Heart left ventricle (tissue), 16 donors: ENCODE data around the gene KLHL18. TPM values are rescaled to one million over a fixed set of nuclear protein-coding genes. Genes with fewer than 3 reads are reported as not detected.

Experiments used
- ATAC-seq, 4 donors: fragments of 200-7000 bp; cut with Tn5 transposase; one replicate each; pipeline ENCODE4 v1.9.1; 2020 to 2022; ENCODE audit warnings: moderate library complexity in 4 of 4, mild to moderate bottlenecking in 3 of 4, moderate number of reproducible peaks in 1 of 4
- DNase-seq, 5 donors: peaks; one replicate each; pipeline ENCODE4 v3.0.0-alpha.2; 2020
- H3K27ac ChIP-seq, 12 donors: fragments of 200-600 bp; sonication (generic) in 4 of 12; one replicate each; pipeline versions ENCODE4 v1.5.0 to v1.8.0; 2016 to 2022; ENCODE audit warnings: mild to moderate bottlenecking in 2 of 12
- H3K27me3 ChIP-seq, 9 donors: fragments of 200-600 bp; sonication (generic) in 2 of 9; one replicate each; pipeline versions ENCODE4 v1.5.1 to v1.8.0; 2016 to 2022; ENCODE audit warnings: mild to moderate bottlenecking in 3 of 9
- H3K36me3 ChIP-seq, 9 donors: fragments of 200-600 bp; sonication (generic) in 2 of 9; one replicate each; pipeline versions ENCODE4 v1.5.0 to v1.8.0; 2018 to 2022; ENCODE audit warnings: mild to moderate bottlenecking in 2 of 9
- H3K4me1 ChIP-seq, 12 donors: fragments of 200-600 bp; sonication (generic) in 4 of 12; one replicate each; pipeline versions ENCODE4 v1.5.0 to v1.8.0; 2016 to 2022; ENCODE audit warnings: mild to moderate bottlenecking in 3 of 12
- H3K4me3 ChIP-seq, 12 donors: fragments of 200-600 bp; sonication (generic) in 4 of 12; one replicate each; pipeline versions ENCODE4 v1.5.0 to v1.8.0; 2017 to 2022; ENCODE audit warnings: mild to moderate bottlenecking in 9 of 12, moderate library complexity in 4 of 12
- H3K9me3 ChIP-seq, 12 donors: fragments of 200-600 bp; sonication (generic) in 4 of 12; one replicate each; pipeline versions ENCODE4 v1.5.0 to v1.8.0; 2016 to 2022; ENCODE audit warnings: mild to moderate bottlenecking in 1 of 12
- CTCF ChIP-seq, 12 donors: fragments of 200-600 bp; sonication (generic) in 4 of 12; IDR thresholded peaks; one replicate each; pipeline versions ENCODE4 v1.5.0 to v1.8.0; 2018 to 2022; ENCODE audit warnings: antibody characterized with exemption in 12 of 12, mild to moderate bottlenecking in 5 of 12
- POLR2A ChIP-seq, 2 donors: fragments of 450-650 bp; IDR thresholded peaks; one replicate each; pipeline ENCODE4 v1.6.1; 2017; ENCODE audit warnings: antibody characterized with exemption in 2 of 2, mild to moderate bottlenecking in 2 of 2, moderate library complexity in 2 of 2
- WGBS, 4 donors: extraction: QIAGEN DNeasy Blood & Tissue Kit in 2 of 4; methylation state at CpG; one replicate each; pipeline versions ENCODE4 v1.1.5 to v1.1.7; 2013 to 2018; 5-methylcytosine and 5-hydroxymethylcytosine counted together
- intact Hi-C, 10 donors: fragments of 100-400 bp; cut with DNase I; formaldehyde crosslinking; loops; one replicate each; pipeline versions ENCODE4 v1.11.1 to v1.14.2; 2022
- polyA plus RNA-seq, 2 donors: library from polyadenylated mRNA; stranded (reverse); fragments of 200-250 nt; gene quantifications; one replicate each; pipeline ENCODE4 v1.2.3, GENCODE V29; 2013
- total RNA-seq, 9 donors: library from RNA; depleted of rRNA in 2 of 9; stranded (reverse); fragments of >200 nt in 2 of 9; fragmentation: NEBNext Ultra II Directional in 3 of 9; extraction: Animal tissue kit (Norgen Biotek cat#: 25700) in 3 of 9; gene quantifications; one replicate each; pipeline versions ENCODE4 v1.1.0 to v1.2.4, GENCODE V29; 2016 to 2023
- donor health status: ischemic (EF 13 %, LVEDD 7.1; RV severe dilation, severe dysfunction).
- donor health status: healthy with polysubstance abuse.
- donor health status: DM: no; HTN: yes; CAD: no.
- donor health status: DM: no; HTN: no; CAD: no.
- donor health status: ischemic (EF 25% LVEDD 6.9; RV normal size, moderate dysfunction).
- donor health status: ischemic (EF 25% LVEDD 5.7; RV mildly dilated, moderate dysfunction).
- donor health status: healthy.
- donor health status: DM: yes; HTN: yes; CAD: no.
- donor health status: ischemic (EF 35%, LVEDD 5.7; RV mildly dilated, moderate dysfunction).
- donor health status: nonischemic (EF 11% LVEDD 7.7; RV severe dilation, severe dysfunction).
- donor health status: DM: yes; HTN: yes; CAD: no.
- donor health status: PGD.
- donor health status: ischemic (EF 29% LVEDD 5.4; RV normal size, mild dysfunction).
- donor health status: nonischemic (EF 23%, LVEDD 6.1; RV moderate dilation, normal function).

KLHL18 gene
- total and polyA plus RNA-seq, 11 donors: 15.2 to 109 (median 45.9) TPM

- intact Hi-C loops: no loop called here
- DNase-seq: no peak
- no peak overlapping the region for H3K27ac ChIP-seq
- TF ChIP-seq POLR2A (IDR thresholded peaks at IDR 0.05) (no peak), CTCF (IDR thresholded peaks at IDR 0.05) (no peak)
- WGBS, 4 donors: 89 to 93% (median 90%) methylated on average over 5 of the region's 5 CpGs
- H3K4me1 ChIP-seq: no peaks in the 10 kb centered on the region
- peaks cover 0 to 26% (median 0%) of the 10 kb centered on the region in 9 donors for H3K36me3 ChIP-seq
- no peaks in the 10 kb centered on the region for H3K27me3 ChIP-seq
- no peak overlapping the region for H3K4me3 ChIP-seq
- ATAC-seq: no peak
- no peaks in the 10 kb centered on the region for H3K9me3 ChIP-seq
Observed at GRCh38 chr3:47273564-47273963, 9.2 kb upstream of the KLHL18 start.

DNA sequence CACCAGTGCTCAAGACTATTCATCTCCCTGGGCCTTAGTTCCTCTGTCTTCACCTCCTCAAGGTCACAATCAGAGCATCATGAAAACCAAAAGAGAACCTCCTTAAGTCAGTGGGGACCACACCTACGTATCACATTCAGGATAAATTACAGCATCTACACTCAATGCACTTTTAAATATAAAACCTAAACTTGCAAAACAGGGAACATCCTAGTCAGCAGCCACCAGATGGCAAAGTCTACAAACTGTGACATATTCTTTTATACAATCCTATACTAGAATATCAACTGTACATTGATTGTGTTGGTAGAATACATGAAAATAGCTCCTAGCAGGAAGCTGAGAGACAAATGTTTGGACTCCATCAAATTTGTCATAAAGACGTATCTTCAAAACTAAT lies 8.1 kb upstream of the KLHL18 start:
- 80 to 95% (median 94%) methylated on average over 2 of the region's 2 CpGs for WGBS, 4 donors
- Histone ChIP-seq H3K9me3 (no peaks in the 10 kb centered on the region), H3K27ac (no peak overlapping the region), H3K36me3 (peaks cover 0 to 26% (median 0%) of the 10 kb centered on the region in 9 donors), H3K27me3 (no peaks in the 10 kb centered on the region), H3K4me1 (no peaks in the 10 kb centered on the region), H3K4me3 (no peak overlapping the region)
- DNase-seq (no peak), ATAC-seq (no peak)
- intact Hi-C loops: no loop called here
- no peak for TF ChIP-seq CTCF (IDR thresholded peaks at IDR 0.05)
- no peak for TF ChIP-seq POLR2A (IDR thresholded peaks at IDR 0.05)

GRCh38 chr3:47276558-47276957 lies 6.2 kb upstream of the KLHL18 start:
- Histone ChIP-seq H3K4me3 (no peak overlapping the region), H3K27me3 (no peaks in the 10 kb centered on the region), H3K4me1 (peaks cover 0 to 7% (median 4%) of the 10 kb centered on the region in 12 donors), H3K9me3 (no peaks in the 10 kb centered on the region), H3K27ac (no peak overlapping the region), H3K36me3 (peaks cover 0 to 26% (median 0%) of the 10 kb centered on the region in 9 donors)
- DNase-seq: no peak
- intact Hi-C loops: no loop called here
- TF ChIP-seq CTCF (IDR thresholded peaks at IDR 0.05): no peak
- no peak for TF ChIP-seq POLR2A (IDR thresholded peaks at IDR 0.05)
- no peak for ATAC-seq
- 51 to 69% (median 61%) methylated on average over 4 of the region's 4 CpGs for WGBS, 4 donors

DNA sequence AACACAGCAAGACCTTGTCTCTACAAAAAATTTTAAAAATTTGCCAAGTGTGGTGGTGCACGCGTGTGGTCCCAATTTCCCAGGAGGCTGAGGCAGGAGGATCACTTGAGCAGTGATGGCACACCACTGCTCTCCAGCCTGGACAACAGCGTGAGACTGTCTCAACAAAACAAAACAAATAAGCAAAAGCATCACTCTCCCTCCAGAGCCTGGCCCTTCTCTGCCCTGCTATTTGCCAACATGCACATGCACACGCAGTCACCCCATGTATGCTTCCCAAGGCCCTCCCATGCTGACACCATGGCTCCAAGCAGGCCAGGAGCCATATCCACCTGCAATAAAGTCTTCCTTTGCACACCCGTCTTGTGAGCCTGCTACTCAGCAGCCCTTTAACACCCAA lies 2.2 kb upstream of the KLHL18 start:
- WGBS, 4 donors: 91 to 96% (median 95%) methylated on average over 5 of the region's 5 CpGs
- H3K4me1 ChIP-seq: peaks cover 7 to 34% (median 27%) of the 10 kb centered on the region in 12 donors
- no peak for ATAC-seq
- H3K27ac ChIP-seq: no peak overlapping the region
- H3K36me3 ChIP-seq: peaks cover 0 to 6% (median 0%) of the 10 kb centered on the region in 9 donors
- no peaks in the 10 kb centered on the region for H3K27me3 ChIP-seq
- no peak overlapping the region for H3K4me3 ChIP-seq
- intact Hi-C loops: loop anchor here in 6 of 10 donors (5.0 to 10.0 kb wide), 5 partner anchors 37 to 118 kb away; partner anchors contain the start of genes SETD2 (in 2 of the 6) and PTPN23 (in 1 of the 6)
- TF ChIP-seq POLR2A (IDR thresholded peaks at IDR 0.05) (no peak), CTCF (IDR thresholded peaks at IDR 0.05) (no peak)
- no peak for DNase-seq
- H3K9me3 ChIP-seq: no peaks in the 10 kb centered on the region
